ENCODE results near the gene GRHL3. TPM values are rescaled to one million over a fixed set of nuclear protein-coding genes. Genes with fewer than 3 reads are reported as not detected.

Gene GRHL3
- total RNA-seq, 1 experiment from 2014 or later: 1.1 TPM

DNA sequence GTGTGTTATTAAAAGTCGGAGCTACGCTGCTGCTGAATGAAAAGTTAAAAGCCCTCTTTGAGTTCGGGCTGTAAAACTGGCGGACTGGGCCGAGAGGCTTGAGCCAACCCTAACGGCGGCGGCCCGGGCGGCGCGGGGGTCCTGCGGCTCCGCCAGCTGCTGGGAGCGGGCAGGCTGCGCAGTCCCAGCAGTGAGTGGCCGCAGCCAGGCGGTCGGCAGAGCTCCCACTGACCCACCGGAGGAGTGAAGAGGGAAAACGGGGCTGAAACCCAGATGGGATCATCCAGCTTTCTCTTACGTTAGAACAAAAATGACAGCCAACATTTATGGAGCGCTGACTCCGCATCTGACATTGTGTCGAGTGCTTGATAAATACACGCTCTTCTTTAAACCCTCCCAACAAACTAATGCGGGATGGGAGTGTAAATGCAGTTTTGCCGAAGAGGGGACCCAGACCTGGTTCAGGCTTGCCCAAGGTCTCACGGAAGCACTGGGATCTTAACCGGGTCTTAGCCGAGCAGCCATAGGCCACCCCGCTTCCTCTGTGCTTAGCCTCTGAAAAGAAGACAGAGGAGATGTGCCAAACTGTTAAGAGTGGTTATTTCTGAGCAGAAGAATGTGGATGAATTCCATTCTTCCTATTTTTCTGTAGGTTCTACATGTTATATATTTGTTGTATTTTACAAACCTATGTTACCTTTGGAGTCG lies 3.5 kb downstream of the GRHL3 start:
- intact Hi-C loops (cut with micrococcal nuclease; ENCODE audit: unreplicated experiment): loop anchor here (2.0 to 5.0 kb wide), 4 partner anchors 28 to 68 kb away; no protein-coding TSS in a partner anchor
- Histone ChIP-seq H3K9me3 (ENCODE audit: insufficient read depth, low read depth) (no peaks in the 10 kb centered on the region), H2AFZ (no peak overlapping the region), H3K79me2 (ENCODE audit: low read depth) (peaks cover 43% of the 10 kb centered on the region), H3K9me2 (ENCODE audit: insufficient read depth) (no peaks in the 10 kb centered on the region), H3F3A (ENCODE audit: insufficient read depth, low read depth) (peaks cover 39% of the 10 kb centered on the region), H3K4me2 (peak overlapping the region; percentile 96), H3K4me3 (peak overlapping the region; percentile 59), H4K20me1 (ENCODE audit: insufficient read depth) (no peaks in the 10 kb centered on the region), H3K4me1 (replicated peaks; ENCODE audit: insufficient read depth) (peaks cover 47% of the 10 kb centered on the region), H3K27ac (peak overlapping the region; percentile 98), H3K36me3 (ENCODE audit: low read depth) (no peaks in the 10 kb centered on the region), H3K27me3 (ENCODE audit: insufficient read depth, low read depth) (no peaks in the 10 kb centered on the region)
- BruUV-seq (replicated peaks): TSS peak; percentile 54
- DNase-seq: no peak
- ChIA-PET CTCF (interaction anchor here (0.5 to 1.5 kb wide), 3 partner anchors 11 to 576 kb away, joined by 3 to 8 read pairs (median 4); no protein-coding TSS in a partner anchor), POLR2A (ENCODE audit: unreplicated experiment) (interaction anchor here (0.5 to 0.7 kb wide), 3 partner anchors 42 to 1729 kb away, joined by 3 to 5 read pairs (median 4); no protein-coding TSS in a partner anchor)
- TF ChIP-seq EZH2 (IDR thresholded peaks at IDR 0.05; ENCODE audit: low read depth): no peak
- TF ChIP-seq, protein P1, sequence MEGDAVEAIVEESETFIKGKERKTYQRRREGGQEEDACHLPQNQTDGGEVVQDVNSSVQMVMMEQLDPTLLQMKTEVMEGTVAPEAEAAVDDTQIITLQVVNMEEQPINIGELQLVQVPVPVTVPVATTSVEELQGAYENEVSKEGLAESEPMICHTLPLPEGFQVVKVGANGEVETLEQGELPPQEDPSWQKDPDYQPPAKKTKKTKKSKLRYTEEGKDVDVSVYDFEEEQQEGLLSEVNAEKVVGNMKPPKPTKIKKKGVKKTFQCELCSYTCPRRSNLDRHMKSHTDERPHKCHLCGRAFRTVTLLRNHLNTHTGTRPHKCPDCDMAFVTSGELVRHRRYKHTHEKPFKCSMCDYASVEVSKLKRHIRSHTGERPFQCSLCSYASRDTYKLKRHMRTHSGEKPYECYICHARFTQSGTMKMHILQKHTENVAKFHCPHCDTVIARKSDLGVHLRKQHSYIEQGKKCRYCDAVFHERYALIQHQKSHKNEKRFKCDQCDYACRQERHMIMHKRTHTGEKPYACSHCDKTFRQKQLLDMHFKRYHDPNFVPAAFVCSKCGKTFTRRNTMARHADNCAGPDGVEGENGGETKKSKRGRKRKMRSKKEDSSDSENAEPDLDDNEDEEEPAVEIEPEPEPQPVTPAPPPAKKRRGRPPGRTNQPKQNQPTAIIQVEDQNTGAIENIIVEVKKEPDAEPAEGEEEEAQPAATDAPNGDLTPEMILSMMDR (conservative IDR thresholded peaks at IDR 0.05): no peak

DNA sequence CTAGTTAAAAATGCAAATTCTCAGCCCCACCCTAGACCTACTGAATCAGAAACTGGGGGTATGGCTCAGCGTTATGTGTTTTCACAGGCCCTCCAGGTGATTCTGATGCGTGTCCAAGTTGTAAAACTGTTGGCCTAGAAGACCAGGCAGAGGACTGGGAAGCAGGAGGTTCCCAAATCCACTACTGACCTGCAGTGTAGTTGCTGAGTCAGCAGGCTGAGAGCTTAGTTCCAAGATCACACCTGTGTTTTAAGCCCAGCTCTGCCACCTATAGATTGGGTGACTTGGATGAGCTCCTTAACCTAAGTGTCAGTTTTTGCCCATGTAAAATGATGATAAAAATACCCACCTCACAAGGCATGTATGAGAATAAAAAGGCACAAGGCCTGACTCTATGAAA lies 4.1 kb downstream of the GRHL3 start:
- no peak for TF ChIP-seq EZH2 (IDR thresholded peaks at IDR 0.05; ENCODE audit: low read depth)
- TF ChIP-seq, protein P1 (conservative IDR thresholded peaks at IDR 0.05): no peak
- Histone ChIP-seq H3K27me3 (ENCODE audit: insufficient read depth, low read depth) (no peaks in the 10 kb centered on the region), H2AFZ (no peak overlapping the region), H3K9me3 (ENCODE audit: insufficient read depth, low read depth) (no peaks in the 10 kb centered on the region), H3K9me2 (ENCODE audit: insufficient read depth) (no peaks in the 10 kb centered on the region), H3K4me2 (peak overlapping the region; percentile 96), H3F3A (ENCODE audit: insufficient read depth, low read depth) (peaks cover 36% of the 10 kb centered on the region), H4K20me1 (ENCODE audit: insufficient read depth) (no peaks in the 10 kb centered on the region), H3K4me3 (peak overlapping the region; percentile 59; the same call in 1 of the 2 replicates), H3K36me3 (ENCODE audit: low read depth) (no peaks in the 10 kb centered on the region), H3K79me2 (ENCODE audit: low read depth) (peaks cover 43% of the 10 kb centered on the region), H3K4me1 (replicated peaks; ENCODE audit: insufficient read depth) (peaks cover 40% of the 10 kb centered on the region), H3K27ac (peak overlapping the region; percentile 98)
- no TSS peak for BruUV-seq (replicated peaks)
- POLR2A ChIA-PET (ENCODE audit: unreplicated experiment): interaction anchor here (0.6 kb wide), 1 partner anchor 1614 kb away, joined by 3 read pairs; no protein-coding TSS in a partner anchor
- peak in 1 of 2 experiments; percentile 37 for DNase-seq
- intact Hi-C loops (cut with micrococcal nuclease; ENCODE audit: unreplicated experiment): loop anchor here (2.0 to 5.0 kb wide), 4 partner anchors 28 to 68 kb away; no protein-coding TSS in a partner anchor
- CTCF ChIA-PET: interaction anchor here (1.5 kb wide), 1 partner anchor 121 kb away, joined by 8 read pairs; no protein-coding TSS in a partner anchor

DNA sequence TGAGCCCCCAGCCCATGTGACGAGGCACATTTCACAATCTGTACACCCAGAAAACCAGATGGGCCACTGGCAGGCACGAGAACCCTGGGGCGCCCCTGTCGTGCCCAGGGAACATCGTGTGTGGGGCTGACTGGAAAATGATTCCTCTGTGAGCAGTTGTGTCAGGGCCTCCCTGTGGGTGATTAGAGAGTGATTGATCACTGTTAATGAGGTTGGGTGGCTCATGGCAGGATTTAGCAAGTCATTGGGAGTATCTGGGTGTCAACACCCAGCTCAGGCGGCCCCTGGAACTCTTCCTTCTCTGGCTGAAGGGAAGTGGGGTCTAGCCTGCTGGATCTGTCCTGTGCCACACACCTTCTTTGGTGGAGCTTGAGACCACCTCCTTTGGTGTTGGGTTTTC lies 5.7 kb downstream of the GRHL3 start:
- no peaks in the 10 kb centered on the region for H3K36me3 ChIP-seq (ENCODE audit: low read depth)
- TF ChIP-seq, protein P1 (conservative IDR thresholded peaks at IDR 0.05): no peak
- TF ChIP-seq EZH2 (IDR thresholded peaks at IDR 0.05; ENCODE audit: low read depth): no peak
- no peak for DNase-seq
- no peaks in the 10 kb centered on the region for H3K9me3 ChIP-seq (ENCODE audit: insufficient read depth, low read depth)
- intact Hi-C loops (cut with micrococcal nuclease; ENCODE audit: unreplicated experiment): loop anchor here (5.0 kb wide), 1 partner anchor 52 kb away; no protein-coding TSS in a partner anchor
- ChIA-PET POLR2A (ENCODE audit: unreplicated experiment) (no interaction called here), CTCF (interaction anchor here (0.7 kb wide), 1 partner anchor 179 kb away, joined by 3 read pairs; no protein-coding TSS in a partner anchor)
- H3K27me3 ChIP-seq (ENCODE audit: insufficient read depth, low read depth): no peaks in the 10 kb centered on the region
- no peaks in the 10 kb centered on the region for H4K20me1 ChIP-seq (ENCODE audit: insufficient read depth)
- H3F3A ChIP-seq (ENCODE audit: insufficient read depth, low read depth): peaks cover 22% of the 10 kb centered on the region
- no peak overlapping the region for H2AFZ ChIP-seq
- H3K4me2 ChIP-seq: no peak overlapping the region
- H3K4me1 ChIP-seq (replicated peaks; ENCODE audit: insufficient read depth): peaks cover 30% of the 10 kb centered on the region
- no peak overlapping the region for H3K27ac ChIP-seq
- no TSS peak for BruUV-seq (replicated peaks)
- peaks cover 41% of the 10 kb centered on the region for H3K79me2 ChIP-seq (ENCODE audit: low read depth)
- H3K4me3 ChIP-seq: no peak overlapping the region
- H3K9me2 ChIP-seq (ENCODE audit: insufficient read depth): no peaks in the 10 kb centered on the region

All from PC-9 (cell line).